22Rv1 (cell line): Measurements from ENCODE around the gene TBC1D22A.

Source experiments
- ZFX ChIP-seq: fragments of 450-650 bp; IDR thresholded peaks from 2 replicates; pipeline ENCODE4 v1.6.1; 2017; ENCODE audit warnings: antibody characterized with exemption, borderline replicate concordance
- TF ChIP-seq, protein P1 (sequence below): fragments of 450-650 bp; IDR thresholded peaks from 2 replicates; pipeline ENCODE4 v1.5.1; 2017; ENCODE audit warnings: mild to moderate bottlenecking

DNA sequence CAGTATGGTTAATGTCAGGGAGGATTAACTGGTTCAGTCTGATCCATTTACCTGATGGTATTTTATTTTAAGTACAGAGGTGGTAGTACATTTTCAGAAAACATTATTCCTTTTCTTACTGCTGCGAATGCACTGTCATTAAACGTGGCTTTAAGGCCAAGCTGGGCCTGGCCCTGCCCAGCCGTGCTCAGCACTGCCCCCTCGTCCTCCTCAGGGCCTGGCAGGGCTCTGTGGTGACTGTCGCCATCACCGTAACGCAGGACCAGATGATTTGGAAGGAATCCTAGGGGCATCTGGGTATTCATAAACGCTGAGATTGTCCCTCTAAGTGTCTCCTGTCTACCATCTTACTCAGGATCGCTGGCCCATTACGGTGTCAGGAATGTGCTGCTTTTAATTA is 302.0 kb downstream of the TBC1D22A start:
- TF ChIP-seq, protein P1, sequence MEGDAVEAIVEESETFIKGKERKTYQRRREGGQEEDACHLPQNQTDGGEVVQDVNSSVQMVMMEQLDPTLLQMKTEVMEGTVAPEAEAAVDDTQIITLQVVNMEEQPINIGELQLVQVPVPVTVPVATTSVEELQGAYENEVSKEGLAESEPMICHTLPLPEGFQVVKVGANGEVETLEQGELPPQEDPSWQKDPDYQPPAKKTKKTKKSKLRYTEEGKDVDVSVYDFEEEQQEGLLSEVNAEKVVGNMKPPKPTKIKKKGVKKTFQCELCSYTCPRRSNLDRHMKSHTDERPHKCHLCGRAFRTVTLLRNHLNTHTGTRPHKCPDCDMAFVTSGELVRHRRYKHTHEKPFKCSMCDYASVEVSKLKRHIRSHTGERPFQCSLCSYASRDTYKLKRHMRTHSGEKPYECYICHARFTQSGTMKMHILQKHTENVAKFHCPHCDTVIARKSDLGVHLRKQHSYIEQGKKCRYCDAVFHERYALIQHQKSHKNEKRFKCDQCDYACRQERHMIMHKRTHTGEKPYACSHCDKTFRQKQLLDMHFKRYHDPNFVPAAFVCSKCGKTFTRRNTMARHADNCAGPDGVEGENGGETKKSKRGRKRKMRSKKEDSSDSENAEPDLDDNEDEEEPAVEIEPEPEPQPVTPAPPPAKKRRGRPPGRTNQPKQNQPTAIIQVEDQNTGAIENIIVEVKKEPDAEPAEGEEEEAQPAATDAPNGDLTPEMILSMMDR = 0 out of 2 replicates have a peak, but pooled peaks have one; percentile 5
- no peak for TF ChIP-seq ZFX
